K562 (cell line): Measurements from ENCODE around the gene CDC6. TPM values are rescaled to one million over a fixed set of nuclear protein-coding genes. Genes with fewer than 3 reads are reported as not detected.

Source experiments
- CBX8 ChIP-seq: fragments of 200-600 bp; sonication (generic); IDR thresholded peaks from 2 replicates; pipeline ENCODE4 v1.6.1; 2012; ENCODE audit warnings: borderline replicate concordance, mixed run types, low read depth, mild to moderate bottlenecking, moderate library complexity, mixed read lengths, low read length, control low read depth, inconsistent platforms; ENCODE audit not compliant: poor library complexity, severe bottlenecking; ENCODE audit errors: extremely low read depth
- E2F3 ChIP-seq: fragments of 250-450 bp; sonication (Bioruptor Pico); IDR thresholded peaks from 2 replicates; pipeline ENCODE4 v1.4.0; 2020; ENCODE audit warnings: mild to moderate bottlenecking
- EZH2 ChIP-seq: IDR thresholded peaks from 2 replicates; pipeline ENCODE4 v1.6.1; 2012; ENCODE audit warnings: low read depth, mild to moderate bottlenecking, inconsistent platforms, low read length, borderline replicate concordance
- FOXK2 ChIP-seq, 2 experiments: fragments of 450-650 bp; IDR thresholded peaks in 1 of 2; conservative IDR thresholded peaks in 1 of 2; 2 replicates each; pipeline ENCODE4 v1.6.1; 2016; ENCODE audit warnings: low read depth in 2 of 2, mild to moderate bottlenecking in 1 of 2
- MAFK ChIP-seq: IDR thresholded peaks from 2 replicates; pipeline ENCODE4 v1.6.1; 2011; ENCODE audit warnings: low read length, improper control_type of control experiment
- MECOM ChIP-seq: fragments of 250-450 bp; sonication (Bioruptor Pico); IDR thresholded peaks from 2 replicates; pipeline ENCODE4 v1.8.0; 2022; ENCODE audit warnings: inconsistent platforms
- NCOR1 ChIP-seq: fragments of 450-650 bp; IDR thresholded peaks from 2 replicates; pipeline ENCODE4 v1.6.1; 2016; ENCODE audit warnings: mild to moderate bottlenecking, moderate library complexity
- NELFE ChIP-seq: IDR thresholded peaks from 2 replicates; pipeline ENCODE4 v1.6.1; 2011; ENCODE audit warnings: mild to moderate bottlenecking; ENCODE audit not compliant: insufficient read depth, insufficient read length
- NFATC3 ChIP-seq: fragments of 450-650 bp; IDR thresholded peaks from 2 replicates; pipeline ENCODE4 v1.6.1; 2017; ENCODE audit warnings: mild to moderate bottlenecking
- NR2C2 ChIP-seq, 2 experiments: fragments of 200-800 bp in 1 of 2; sonication (Bioruptor generic) in 1 of 2; sonication (generic) in 1 of 2; formaldehyde crosslinking in 1 of 2; IDR thresholded peaks; 2 replicates each; pipeline versions ENCODE4 v1.6.1 to v1.8.0; 2016 to 2022; ENCODE audit warnings: mild to moderate bottlenecking in 1 of 2, missing compliant biosample characterization in 1 of 2, missing genetic modification characterization in 1 of 2, missing genetic modification reagents in 1 of 2
- POLR2G ChIP-seq: fragments of 200-400 bp; formaldehyde crosslinking; IDR thresholded peaks from 2 replicates; pipeline ENCODE4 v1.6.1; 2017; ENCODE audit warnings: low read depth, mild to moderate bottlenecking, antibody characterized with exemption, low read length, moderate library complexity
- PTRF ChIP-seq: fragments of 450-650 bp; IDR thresholded peaks from 2 replicates; pipeline ENCODE4 v1.6.1; 2016; ENCODE audit warnings: mild to moderate bottlenecking, missing genetic modification characterization, missing compliant biosample characterization
- PURB ChIP-seq: sonication (generic); formaldehyde crosslinking; IDR thresholded peaks from 2 replicates; pipeline ENCODE4 v1.9.0; 2021; ENCODE audit warnings: low read depth, mild to moderate bottlenecking, missing genetic modification reagents
- RBM39 ChIP-seq: fragments of 200-400 bp; formaldehyde crosslinking; optimal IDR thresholded peaks from 2 replicates; pipeline ENCODE3; 2018; ENCODE audit warnings: low read depth, low read length
- SMARCE1 ChIP-seq: fragments of 450-650 bp; IDR thresholded peaks from 2 replicates; pipeline ENCODE4 v1.7.1; 2016; ENCODE audit warnings: mild to moderate bottlenecking
- SPI1 ChIP-seq: IDR thresholded peaks from 2 replicates; pipeline ENCODE4 v1.6.1; 2011; ENCODE audit warnings: low read depth, low read length, control low read depth, borderline replicate concordance
- TFE3 ChIP-seq: fragments of 450-650 bp; formaldehyde crosslinking; IDR thresholded peaks from 2 replicates; pipeline ENCODE4 v1.4.0; 2020; ENCODE audit warnings: mild to moderate bottlenecking, mixed read lengths
- ZKSCAN8 ChIP-seq: fragments of 200-800 bp; sonication (Bioruptor generic); IDR thresholded peaks from 2 replicates; pipeline ENCODE4 v1.6.1; 2016; ENCODE audit warnings: missing genetic modification characterization, missing compliant biosample characterization
- ZNF140 ChIP-seq: fragments of 250-450 bp; sonication (Bioruptor Pico); IDR thresholded peaks from 2 replicates; pipeline ENCODE4 v1.8.0; 2021; ENCODE audit warnings: moderate library complexity, mild to moderate bottlenecking, inconsistent platforms
- ZNF253 ChIP-seq: fragments of 250-450 bp; sonication (Bioruptor Pico); conservative IDR thresholded peaks from 2 replicates; pipeline ENCODE4 v1.6.1; 2021; ENCODE audit warnings: mild to moderate bottlenecking
- ZNF384 ChIP-seq: IDR thresholded peaks from 2 replicates; pipeline ENCODE4 v1.6.1; 2012; ENCODE audit warnings: low read depth, low read length, improper control_type of control experiment
- ZNF644 ChIP-seq: fragments of 200-800 bp; sonication (Bioruptor generic); IDR thresholded peaks from 2 replicates; pipeline ENCODE4 v1.6.1; 2016; ENCODE audit warnings: low read depth, missing genetic modification characterization, missing compliant biosample characterization
- ZNF707 ChIP-seq: fragments of 250-450 bp; sonication (Bioruptor Pico); conservative IDR thresholded peaks from 2 replicates; pipeline ENCODE4 v1.8.0; 2022; ENCODE audit warnings: inconsistent platforms, mild to moderate bottlenecking, moderate library complexity
- polyA plus RNA-seq, 8 experiments: library from polyadenylated mRNA; depleted of rRNA in 4 of 8; stranded (reverse) in 5 of 8; unstranded in 3 of 8; fragments of >200 nt; fragmentation: Nextera tagmentation in 2 of 8; fragmentation: Illumina TruSeq in 1 of 8; extraction: Ambion mirVana in 2 of 8; extraction: Trizol in 1 of 8; gene quantifications; 2 replicates each; pipeline versions ENCODE4 v1.2.1 to v1.2.3, GENCODE V29; 2011 to 2014; ENCODE audit warnings: inconsistent platforms in 1 of 8, missing spikeins in 1 of 8
- total RNA-seq, 7 experiments: library from RNA; depleted of rRNA in 6 of 7; stranded (reverse); fragments of >200 nt in 6 of 7; fragmentation: Illumina TruSeq in 2 of 7; extraction: Trizol in 2 of 7; gene quantifications; 2 replicates each; pipeline versions ENCODE4 v1.2.1 to v1.2.3, GENCODE V29; 2011 to 2021; ENCODE audit warnings: low replicate concordance in 1 of 7
- TF ChIP-seq, protein P1 (sequence below): fragments of 450-650 bp; conservative IDR thresholded peaks from 2 replicates; pipeline ENCODE4 v1.6.1; 2016; ENCODE audit warnings: missing genetic modification characterization, low read depth, mild to moderate bottlenecking, missing compliant biosample characterization, moderate library complexity
- TF ChIP-seq, protein P2 (sequence below): fragments of 450-650 bp; formaldehyde crosslinking; IDR thresholded peaks from 2 replicates; pipeline ENCODE4 v1.4.0; 2022; ENCODE audit warnings: missing genetic modification characterization

CDC6 gene
- total and polyA plus RNA-seq, 9 of the 15 experiments (the other 6 are each of a cell fraction or from before 2014, with no cell fraction given): 29.6 to 141 (median 106) TPM

DNA sequence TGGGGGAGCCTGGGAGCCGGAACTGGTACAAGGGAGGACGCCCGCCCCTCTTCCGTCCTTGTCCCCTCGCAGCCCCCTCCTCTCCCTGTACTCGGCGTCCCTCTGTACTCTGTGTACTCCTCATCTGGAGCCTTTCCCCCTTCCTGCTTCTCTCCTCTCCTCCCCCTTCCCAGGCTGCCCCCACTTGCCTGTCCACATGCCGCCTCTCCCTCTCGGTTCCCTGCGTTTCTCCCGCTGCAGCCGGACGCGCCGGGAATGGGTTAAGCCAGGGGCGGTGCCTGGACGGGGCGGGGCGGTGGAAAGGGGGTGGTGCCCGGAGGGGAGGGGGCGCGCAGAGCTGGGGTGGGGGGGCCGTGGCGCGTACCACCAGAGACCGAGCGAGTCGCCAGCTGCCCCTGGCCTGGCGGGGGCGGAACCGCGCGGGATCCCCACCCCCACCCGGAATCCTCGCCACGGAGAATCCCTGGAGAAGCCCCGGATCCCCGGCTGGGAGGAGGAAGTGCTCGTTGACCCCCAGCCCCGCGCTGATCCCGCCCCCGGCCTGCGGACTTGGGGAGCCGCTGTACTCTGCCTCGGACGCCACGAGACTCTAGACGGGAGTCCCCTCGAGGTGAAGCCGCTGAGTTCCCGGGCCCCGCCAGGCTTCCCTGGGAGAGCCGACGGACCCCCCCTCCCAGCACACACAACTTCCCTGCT lies 54.3 kb downstream of the CDC6 start (continued):
- TF ChIP-seq, protein P1, sequence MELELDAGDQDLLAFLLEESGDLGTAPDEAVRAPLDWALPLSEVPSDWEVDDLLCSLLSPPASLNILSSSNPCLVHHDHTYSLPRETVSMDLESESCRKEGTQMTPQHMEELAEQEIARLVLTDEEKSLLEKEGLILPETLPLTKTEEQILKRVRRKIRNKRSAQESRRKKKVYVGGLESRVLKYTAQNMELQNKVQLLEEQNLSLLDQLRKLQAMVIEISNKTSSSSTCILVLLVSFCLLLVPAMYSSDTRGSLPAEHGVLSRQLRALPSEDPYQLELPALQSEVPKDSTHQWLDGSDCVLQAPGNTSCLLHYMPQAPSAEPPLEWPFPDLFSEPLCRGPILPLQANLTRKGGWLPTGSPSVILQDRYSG (tag): no peak
- TF ChIP-seq SPI1 (peak; percentile 46; the same call in 1 of the 2 replicates), MECOM (CRISPR knock-in tag) (no peak), E2F3 (CRISPR knock-in tag) (no peak), NFATC3 (no peak), ZNF644 (tag) (no peak), RBM39 (no peak), CBX8 (no peak), MAFK (no peak), ZNF253 (CRISPR knock-in tag) (no peak), ZNF707 (CRISPR knock-in tag) (no peak), ZKSCAN8 (CRISPR knock-in tag) (no peak), FOXK2 (conservative IDR thresholded peaks at IDR 0.05 in 1 of 2, IDR thresholded peaks at IDR 0.05 in 1 of 2; ENCODE audit: low read depth in 2 of 2) (peak in 1 of 2 experiments; percentile 46; a peak in 1 of 4 replicates), SMARCE1 (peak; percentile 16; the same call in 1 of the 2 replicates), PTRF (tag) (no peak), TFE3 (CRISPR knock-in tag) (no peak), ZNF384 (no peak), ZNF140 (CRISPR knock-in tag) (no peak), EZH2 (no peak), PURB (CRISPR knock-in tag) (no peak), NCOR1 (no peak), POLR2G (peak; percentile 68), NELFE (no peak), NR2C2 (CRISPR knock-in tag; IDR thresholded peaks at IDR 0.05) (no peak), NR2C2 (tag; IDR thresholded peaks at IDR 0.05) (peak; percentile 69)
- TF ChIP-seq, protein P2, sequence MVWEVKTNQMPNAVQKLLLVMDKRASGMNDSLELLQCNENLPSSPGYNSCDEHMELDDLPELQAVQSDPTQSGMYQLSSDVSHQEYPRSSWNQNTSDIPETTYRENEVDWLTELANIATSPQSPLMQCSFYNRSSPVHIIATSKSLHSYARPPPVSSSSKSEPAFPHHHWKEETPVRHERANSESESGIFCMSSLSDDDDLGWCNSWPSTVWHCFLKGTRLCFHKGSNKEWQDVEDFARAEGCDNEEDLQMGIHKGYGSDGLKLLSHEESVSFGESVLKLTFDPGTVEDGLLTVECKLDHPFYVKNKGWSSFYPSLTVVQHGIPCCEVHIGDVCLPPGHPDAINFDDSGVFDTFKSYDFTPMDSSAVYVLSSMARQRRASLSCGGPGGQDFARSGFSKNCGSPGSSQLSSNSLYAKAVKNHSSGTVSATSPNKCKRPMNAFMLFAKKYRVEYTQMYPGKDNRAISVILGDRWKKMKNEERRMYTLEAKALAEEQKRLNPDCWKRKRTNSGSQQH (CRISPR knock-in tag): peak; percentile 80; the same call in 1 of the 2 replicates
